Fibroblast of the aortic adventitia (primary cell): Measurements from ENCODE around the gene CEP170B. TPM values are rescaled to one million over a fixed set of nuclear protein-coding genes. Genes with fewer than 3 reads are reported as not detected.

ENCODE experiments used
- DNase-seq: peaks from one replicate; pipeline ENCODE4 v3.0.0-alpha.2; 2010; ENCODE audit warnings: low read depth
- H3K4me3 ChIP-seq: 2 replicates; pipeline ENCODE4 v1.5.1; 2011; ENCODE audit warnings: low read depth, mild to moderate bottlenecking, control low read depth, low read length, moderate library complexity
- CTCF ChIP-seq: IDR thresholded peaks from 2 replicates; pipeline ENCODE4 v1.5.1; 2011; ENCODE audit warnings: mild to moderate bottlenecking, low read length, control low read depth, inconsistent platforms; ENCODE audit not compliant: insufficient read depth
- total RNA-seq: library from RNA; depleted of rRNA; stranded (reverse); fragments of >200 nt; gene quantifications from 2 replicates; pipeline ENCODE4 v1.2.3, GENCODE V29; 2012; ENCODE audit warnings: low replicate concordance

Gene CEP170B
- total RNA-seq, 1 donor, result 18.2 TPM

GRCh38 chr14:104876251-104876699 lies 11.2 kb downstream of the CEP170B start:
- no peak for TF ChIP-seq CTCF
- peak; percentile 25 for DNase-seq
- no peak overlapping the region for H3K4me3 ChIP-seq

GRCh38 chr14:104877066-104877805 lies 12.2 kb downstream of the CEP170B start:
- no peak overlapping the region for H3K4me3 ChIP-seq
- no peak for TF ChIP-seq CTCF
- no peak for DNase-seq

- no peak overlapping the region for H3K4me3 ChIP-seq
- no peak for DNase-seq
- TF ChIP-seq CTCF, result no peak
Observed at GRCh38 chr14:104877806-104878550, 12.9 kb downstream of the CEP170B start.

- H3K4me3 ChIP-seq, result no peak overlapping the region
- DNase-seq, result no peak
- TF ChIP-seq CTCF, result no peak
Observed at GRCh38 chr14:104878582-104878981, 13.5 kb downstream of the CEP170B start.

GRCh38 chr14:104879201-104879982 lies 14.3 kb downstream of the CEP170B start:
- no peak overlapping the region for H3K4me3 ChIP-seq
- TF ChIP-seq CTCF, result no peak
- DNase-seq, result no peak

- no peak for TF ChIP-seq CTCF
- H3K4me3 ChIP-seq, result no peak overlapping the region
- no peak for DNase-seq
Observed at GRCh38 chr14:104879983-104880565, 15.0 kb downstream of the CEP170B start.
